HG02642 (cell line): ENCODE data around the gene JMJD4.
"Not testable (repeated sequence)": the region's sequence is repeated elsewhere in the genome, so short reads cannot be mapped to it uniquely, and the experiment has no call there.

Experiments
- ATAC-seq: cut with Tn5 transposase; IDR thresholded peaks from one replicate; pipeline ENCODE4 v1.9.1; 2021; ENCODE audit warnings: mild to moderate bottlenecking; ENCODE audit not compliant: unreplicated experiment, poor library complexity

Gene JMJD4

GRCh38 chr1:227707846-227708245, 27.3 kb downstream of the JMJD4 start:
- no peak for ATAC-seq

GRCh38 chr1:227701631-227702030, 33.5 kb downstream of the JMJD4 start:
- ATAC-seq = not testable (repeated sequence)

- no peak for ATAC-seq
Measured at GRCh38 chr1:227697321-227697864, 37.7 kb downstream of the JMJD4 start.

- ATAC-seq = no peak
Measured at GRCh38 chr1:227685807-227686206, 49.3 kb downstream of the JMJD4 start.
